Stimulated activated naive CD4-positive, alpha-beta T cell (primary cell): ENCODE results near the gene SDK1.
"Not testable (repeated sequence)": the region's sequence is repeated elsewhere in the genome, so short reads cannot be mapped to it uniquely, and the experiment has no call there.

Experiments used
- DNase-seq, 6 experiments: peaks; one replicate each; lab custom pipeline; 2025; lab: John Stamatoyannopoulos, UW

The SDK1 gene

DNA sequence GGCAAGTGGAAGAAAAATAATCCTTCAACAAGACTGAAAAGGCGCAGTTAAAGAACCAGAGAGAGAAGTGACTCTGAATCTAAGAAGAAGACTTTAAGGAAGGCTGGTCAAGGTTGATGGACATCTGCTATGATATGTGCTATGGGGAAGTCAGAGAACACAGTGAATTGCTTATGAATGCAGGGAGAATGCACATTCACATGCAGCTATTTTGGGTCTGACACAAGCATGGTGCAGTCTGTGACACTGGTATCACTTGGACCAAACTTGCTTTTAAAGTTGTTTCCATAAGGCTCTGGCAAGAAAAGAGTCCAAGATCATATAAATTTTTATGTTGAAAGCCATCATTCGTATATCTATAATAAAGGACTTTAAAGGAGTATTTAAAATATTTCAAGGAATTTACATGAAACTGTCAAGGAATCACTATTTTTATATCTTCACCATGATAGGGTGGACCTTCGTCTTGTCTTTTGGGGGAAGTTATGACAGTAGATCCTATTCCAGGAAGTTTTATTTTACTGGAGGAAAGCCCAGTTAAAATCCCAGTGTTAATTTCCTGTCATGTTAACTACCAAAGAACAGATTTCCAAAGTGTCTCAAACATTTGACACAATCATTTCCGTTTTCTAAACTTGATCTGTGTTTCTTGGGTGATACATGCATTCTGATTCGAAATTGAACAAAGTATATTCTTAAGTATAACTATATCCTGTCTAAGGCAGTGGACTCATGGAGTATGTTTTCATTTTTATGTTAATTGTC is 239.6 kb downstream of the SDK1 start:
- DNase-seq: no peak

DNA sequence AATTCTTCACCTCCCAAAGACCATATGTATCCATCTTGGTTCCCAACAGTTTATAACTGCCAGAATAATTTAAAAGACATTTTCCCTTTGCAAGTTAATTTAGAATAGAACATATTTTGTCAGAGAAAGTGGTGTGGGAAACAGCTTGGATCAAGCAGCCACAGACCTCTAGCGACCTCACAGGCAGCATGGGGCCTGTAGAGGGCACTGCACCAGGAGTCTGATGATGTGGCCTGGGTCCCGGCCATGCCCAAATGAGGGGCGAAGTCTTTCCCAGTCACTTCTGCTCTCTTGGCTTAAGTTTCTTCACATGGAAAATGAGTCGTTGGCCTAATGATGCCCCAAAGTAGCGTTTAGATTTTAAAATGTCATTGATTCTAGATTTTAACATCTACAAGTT is 243.2 kb downstream of the SDK1 start:
- DNase-seq: no peak

- DNase-seq: no peak
These were observed 247.8 kb downstream of the SDK1 start for GRCh38 chr7:3548815-3549214.

GRCh38 chr7:3549601-3550000 is 248.5 kb downstream of the SDK1 start:
- DNase-seq: no peak

- no peak for DNase-seq
These were observed 250.5 kb downstream of the SDK1 start for GRCh38 chr7:3551536-3551935.

DNA sequence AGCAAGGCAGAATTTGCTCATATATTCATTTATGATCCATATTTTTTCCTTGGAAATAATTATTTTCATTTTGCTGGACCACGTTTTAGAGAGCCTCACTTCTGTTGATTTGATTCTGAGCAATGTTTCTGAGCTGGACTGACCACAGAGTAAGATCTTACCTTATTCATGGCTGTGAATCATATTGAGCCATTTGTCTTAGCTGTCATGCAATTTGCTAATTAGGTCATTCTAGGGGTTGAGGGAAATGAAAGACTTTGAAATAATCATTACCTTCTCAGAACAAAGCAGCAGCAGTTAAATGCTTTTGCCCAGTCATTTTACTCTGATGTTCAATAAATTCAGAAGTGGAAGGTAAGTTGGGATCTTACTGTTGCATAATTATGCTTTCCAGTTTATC is 251.4 kb downstream of the SDK1 start:
- DNase-seq: no peak

GRCh38 chr7:3558400-3558799 is 257.3 kb downstream of the SDK1 start:
- no peak for DNase-seq

- peak in 1 of 6 experiments; percentile 17 for DNase-seq
These were observed 258.2 kb downstream of the SDK1 start for GRCh38 chr7:3559278-3559677.

GRCh38 chr7:3560495-3560894 is 259.4 kb downstream of the SDK1 start:
- DNase-seq: no peak

DNA sequence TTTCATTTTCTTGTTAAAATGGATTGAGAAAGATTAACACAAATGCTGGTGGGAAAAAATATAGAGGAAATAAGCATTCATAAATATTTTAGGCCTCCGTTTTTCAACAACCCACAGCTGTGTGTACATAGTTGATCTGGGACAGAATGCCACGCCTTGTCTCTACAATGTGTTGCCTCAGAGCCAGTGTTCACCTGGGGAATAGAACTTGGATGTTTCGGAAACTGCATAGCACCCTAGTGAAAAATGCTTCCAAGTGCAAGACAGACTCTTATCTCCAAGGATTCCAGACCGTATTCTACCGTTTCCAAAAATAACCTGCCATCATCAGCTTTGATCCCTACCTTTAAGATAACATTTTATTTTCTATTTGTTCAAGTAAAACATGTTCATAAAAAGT is 260.9 kb downstream of the SDK1 start:
- DNase-seq: no peak

- no peak for DNase-seq
These were observed 263.2 kb downstream of the SDK1 start for GRCh38 chr7:3564231-3564630.

DNA sequence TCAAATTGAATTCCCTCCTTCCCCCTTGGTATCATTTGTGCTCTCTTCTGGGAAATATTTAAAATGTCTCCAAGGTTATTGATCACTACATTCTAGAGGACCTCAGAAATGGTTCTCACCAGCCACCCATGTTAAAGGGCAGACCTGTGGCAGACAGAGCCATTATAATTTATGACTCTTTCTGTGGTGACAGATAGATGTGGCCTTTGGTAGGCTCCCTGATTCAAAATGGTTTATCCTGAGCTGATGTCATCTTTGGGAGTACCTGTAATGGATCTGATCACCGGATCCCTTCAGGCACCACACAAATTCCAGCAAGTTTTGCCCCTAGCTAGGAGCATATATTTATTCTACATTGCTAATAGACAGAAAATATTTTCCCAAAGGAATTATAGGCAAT is 267.5 kb downstream of the SDK1 start:
- DNase-seq: no peak

DNA sequence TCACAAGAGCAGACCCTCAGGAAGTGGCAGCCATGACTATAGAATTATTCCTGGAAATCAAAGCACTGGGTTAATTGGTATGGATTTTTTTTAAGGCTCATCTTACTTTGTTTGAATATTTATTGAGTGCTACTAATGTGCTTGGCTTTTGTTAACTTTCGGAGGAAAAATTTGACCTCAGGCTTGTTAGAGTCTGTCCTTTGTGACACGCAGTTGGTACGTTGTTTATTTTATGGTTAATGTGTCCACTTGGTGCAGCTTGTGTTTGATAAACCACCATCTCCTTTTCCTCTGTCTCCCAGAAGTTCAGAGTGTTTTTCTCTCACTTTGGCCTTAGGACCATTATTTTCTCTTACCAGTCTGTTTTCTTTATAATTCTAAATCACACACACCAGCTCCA is 268.6 kb downstream of the SDK1 start:
- DNase-seq: no peak

GRCh38 chr7:3573151-3573550 is 272.1 kb downstream of the SDK1 start:
- no peak for DNase-seq

GRCh38 chr7:3574386-3574785 is 273.3 kb downstream of the SDK1 start:
- no peak for DNase-seq

GRCh38 chr7:3575753-3576531 is 274.9 kb downstream of the SDK1 start:
- no peak for DNase-seq

DNA sequence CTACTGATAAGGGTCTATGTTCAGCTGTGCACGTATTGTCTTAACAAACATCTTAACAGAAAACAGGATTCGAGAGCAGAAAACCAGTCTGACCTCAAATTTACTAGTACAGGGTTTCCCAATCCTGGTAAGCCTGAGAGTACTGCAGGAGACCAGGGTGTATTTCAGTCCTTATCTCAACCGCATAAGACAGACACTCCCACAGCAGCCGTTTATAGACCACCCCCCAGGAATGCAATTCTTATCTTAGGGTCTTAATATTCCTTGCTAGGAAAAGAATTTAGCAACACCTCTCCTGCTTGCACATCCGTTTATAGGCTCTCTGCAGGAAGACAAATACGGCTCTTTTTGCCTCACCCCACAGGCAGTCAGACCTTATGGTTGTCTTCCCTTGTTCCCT is 277.3 kb downstream of the SDK1 start:
- DNase-seq: no peak

DNA sequence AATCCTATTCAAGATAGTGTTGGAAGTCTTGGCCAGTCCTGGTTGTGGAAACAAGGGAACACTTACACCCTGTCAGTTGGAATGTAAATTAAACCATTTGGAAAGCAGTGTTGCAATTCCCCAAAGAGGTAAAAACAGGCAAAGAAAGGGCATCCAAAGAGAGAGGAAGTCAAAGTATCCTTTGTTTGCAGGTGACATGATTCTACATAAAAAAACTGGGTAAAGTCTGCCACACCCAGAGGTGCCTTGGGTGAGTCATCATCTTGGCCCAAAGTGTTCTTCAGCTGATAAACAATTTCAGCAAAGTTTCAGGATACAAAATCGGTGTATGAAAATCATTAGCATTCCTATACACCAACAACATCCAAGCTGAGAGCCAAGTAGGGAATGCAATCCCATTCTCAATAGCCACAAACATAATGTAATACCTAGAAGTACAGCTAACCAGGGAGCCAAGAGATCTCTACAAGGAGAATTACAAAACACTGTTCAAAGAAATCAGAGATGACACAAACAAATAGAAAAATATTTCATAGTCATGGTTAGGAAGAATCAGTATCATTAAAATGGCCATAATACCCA is 278.7 kb downstream of the SDK1 start:
- no peak for DNase-seq

DNA sequence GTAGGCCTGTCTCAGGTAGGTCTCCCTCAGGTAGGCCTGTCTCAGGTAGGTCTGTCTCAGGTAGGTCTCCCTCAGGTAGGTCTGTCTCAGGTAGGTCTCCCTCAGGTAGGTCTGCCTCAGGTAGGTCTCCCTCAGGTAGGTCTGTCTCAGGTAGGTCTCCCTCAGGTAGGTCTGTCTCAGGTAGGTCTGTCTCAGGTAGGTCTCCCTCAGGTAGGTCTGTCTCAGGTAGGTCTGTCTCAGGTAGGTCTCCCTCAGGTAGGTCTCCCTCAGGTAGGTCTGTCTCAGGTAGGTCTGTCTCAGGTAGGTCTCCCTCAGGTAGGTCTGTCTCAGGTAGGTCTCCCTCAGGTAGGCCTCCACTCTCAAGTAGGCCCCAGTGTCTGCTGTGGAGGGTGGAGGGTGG is 281.1 kb downstream of the SDK1 start:
- DNase-seq: not testable (repeated sequence)

GRCh38 chr7:3585826-3586225 is 284.8 kb downstream of the SDK1 start:
- no peak for DNase-seq

DNA sequence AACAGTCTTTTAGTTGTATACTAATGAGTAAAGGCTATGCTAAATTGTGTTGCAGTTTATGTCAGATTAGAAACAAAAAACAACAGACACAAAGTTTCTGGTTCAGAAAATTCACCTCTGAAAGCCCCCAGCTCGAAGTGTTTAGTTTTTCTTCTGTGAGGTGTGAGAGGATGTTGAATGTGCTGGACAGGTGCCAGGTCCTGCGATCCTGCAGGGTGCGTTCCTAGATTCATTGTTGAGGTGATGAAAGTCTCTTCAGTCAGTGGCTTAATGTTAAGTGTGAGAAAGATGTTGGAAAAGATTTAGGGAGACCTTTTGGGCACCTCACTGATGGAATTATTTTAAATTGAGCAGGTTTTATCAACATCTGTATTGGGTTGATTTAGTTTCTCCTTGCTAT is 287.3 kb downstream of the SDK1 start:
- DNase-seq: no peak

DNA sequence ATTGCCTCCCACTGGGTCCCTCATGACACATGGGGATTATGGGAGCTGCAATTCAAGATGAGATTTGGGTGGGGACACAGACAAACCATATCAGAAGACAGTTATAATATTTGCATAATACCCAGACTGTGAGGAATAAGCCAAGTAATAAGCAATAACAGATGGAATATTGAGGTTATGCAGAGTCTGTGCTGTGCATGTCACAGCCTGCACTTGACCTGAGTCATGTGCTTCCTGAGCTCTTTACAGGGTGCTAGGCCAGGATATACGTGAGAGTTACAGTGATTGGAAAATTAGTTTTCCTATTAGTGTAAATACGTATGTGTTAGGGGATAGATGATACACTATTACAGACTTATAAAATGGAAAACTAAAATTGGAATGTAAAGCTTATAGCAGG is 288.7 kb downstream of the SDK1 start:
- no peak for DNase-seq

DNA sequence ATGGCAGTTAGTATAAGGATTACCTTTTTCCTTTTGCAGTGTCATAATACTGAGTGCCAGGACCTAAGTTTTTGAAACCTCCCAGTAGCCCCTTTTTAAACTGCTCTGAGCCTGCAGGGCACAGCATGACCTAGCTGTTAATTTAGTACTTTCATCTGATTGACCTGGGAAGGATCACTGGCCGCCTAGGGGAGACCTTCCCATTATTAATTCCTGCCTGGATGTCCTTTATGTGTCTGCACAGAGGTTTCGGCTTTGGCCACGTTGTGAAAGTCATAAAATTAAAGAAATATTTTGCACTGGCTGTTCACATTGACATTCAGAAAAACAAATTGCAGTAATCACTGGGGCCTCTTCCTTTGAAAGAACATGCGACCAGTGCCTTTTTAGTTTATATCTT is 290.2 kb downstream of the SDK1 start:
- DNase-seq: no peak
